ENCODE data around the gene PPL.

Gene PPL

DNA sequence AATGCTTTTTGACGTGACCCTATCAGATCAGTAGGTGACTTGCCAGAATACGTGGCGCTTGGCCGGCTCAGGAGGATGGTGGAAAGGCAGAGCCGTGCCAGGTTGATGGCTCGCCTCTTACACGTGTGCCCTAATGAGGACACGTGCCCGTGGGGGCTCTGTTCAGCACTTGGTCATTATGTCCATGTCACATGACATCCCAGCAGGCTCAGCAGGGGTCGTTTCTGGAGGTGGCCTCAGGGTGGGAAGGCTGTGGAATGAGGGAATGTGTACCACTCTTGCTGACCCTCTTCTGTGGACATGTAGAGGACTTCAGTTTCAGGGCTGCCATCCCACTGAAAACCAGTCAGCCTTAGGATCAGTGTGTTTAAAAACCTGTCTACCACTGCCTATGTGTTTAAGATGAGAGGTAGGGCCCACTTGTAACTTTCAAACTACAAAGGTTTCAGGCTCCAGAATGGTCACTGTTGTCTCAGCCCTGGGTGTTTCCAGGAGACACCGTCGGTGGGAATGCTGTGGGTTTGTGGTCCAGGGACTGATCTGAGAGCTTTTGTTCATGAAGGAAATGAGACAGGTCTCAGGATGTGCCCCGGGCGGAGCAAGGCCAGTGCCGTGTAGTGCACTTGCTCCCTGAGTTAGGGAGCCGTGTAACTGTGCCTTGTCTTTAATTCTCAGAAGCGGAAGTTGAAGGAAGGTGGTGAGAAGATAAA, 77.6 kb downstream of the PPL start:
- DNase-seq = no peak

DNA sequence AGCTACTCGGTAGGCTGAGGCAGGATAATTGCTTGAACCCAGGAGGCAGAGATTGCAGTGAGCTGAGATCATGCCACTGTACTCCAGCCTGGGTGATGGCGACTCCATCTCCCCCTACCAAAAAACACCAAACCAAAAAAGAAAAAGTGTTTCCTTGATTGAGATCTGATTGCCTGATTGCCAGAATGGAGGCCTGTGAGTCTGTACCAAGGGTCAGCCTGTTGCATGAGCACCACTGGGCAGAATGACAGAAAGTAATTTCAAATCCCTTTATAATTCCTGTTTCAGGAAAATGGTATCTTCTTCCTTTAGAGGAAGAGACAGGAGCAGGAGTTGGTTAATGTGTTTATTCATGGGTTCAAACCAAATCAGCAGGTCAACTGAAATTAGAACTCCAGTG, 81.1 kb downstream of the PPL start:
- no peak for DNase-seq

DNA sequence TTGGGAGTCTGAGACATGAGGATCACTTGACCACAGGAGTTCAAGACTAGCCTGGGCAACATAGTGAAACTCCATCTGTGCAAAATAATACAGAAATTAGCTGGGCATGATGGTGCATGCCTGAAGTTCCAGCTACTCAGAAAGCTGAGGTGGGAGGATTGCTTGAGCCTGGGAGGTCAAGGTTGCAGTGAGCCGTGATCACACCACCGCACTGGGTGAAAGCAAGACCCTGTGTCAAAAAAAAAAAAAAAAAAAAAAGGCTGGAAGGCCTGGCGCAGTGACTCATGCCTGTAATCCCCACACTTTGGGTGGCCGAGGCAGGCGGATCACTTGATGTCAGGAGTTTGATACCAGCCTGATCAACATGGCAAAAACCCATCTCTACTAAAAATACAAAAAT, 81.6 kb downstream of the PPL start:
- no peak for DNase-seq

DNA sequence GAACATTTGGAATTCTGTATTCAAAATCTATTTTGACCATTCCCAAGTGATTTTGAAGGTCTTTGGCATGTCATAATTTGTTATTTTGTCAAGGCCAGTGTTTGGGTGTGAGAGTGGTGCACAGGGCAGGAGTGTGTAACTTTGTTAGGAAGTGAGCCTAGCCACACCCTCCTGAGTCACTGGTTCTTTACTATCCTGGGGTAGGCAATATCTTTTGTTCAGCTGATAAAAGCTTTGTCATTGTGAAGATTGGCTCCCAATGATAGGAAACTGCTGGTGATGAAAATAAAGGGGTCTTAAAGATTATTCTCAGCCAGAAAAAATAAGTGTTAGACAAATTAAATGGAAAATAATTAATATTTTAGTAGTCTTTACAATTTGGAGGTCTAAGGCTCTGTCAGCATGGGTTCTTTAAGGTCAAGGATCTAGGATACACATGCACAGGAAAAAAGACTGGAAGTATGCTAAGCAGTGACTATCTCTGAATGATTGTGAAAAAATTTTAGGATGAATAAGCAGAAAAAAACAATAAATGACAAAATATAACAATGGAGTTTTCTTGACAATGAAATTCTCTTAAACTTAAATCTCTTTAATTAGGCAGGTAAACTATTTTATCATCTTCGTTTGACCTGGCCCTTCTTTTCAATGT, 84.6 kb downstream of the PPL start:
- DNase-seq = no peak

DNA sequence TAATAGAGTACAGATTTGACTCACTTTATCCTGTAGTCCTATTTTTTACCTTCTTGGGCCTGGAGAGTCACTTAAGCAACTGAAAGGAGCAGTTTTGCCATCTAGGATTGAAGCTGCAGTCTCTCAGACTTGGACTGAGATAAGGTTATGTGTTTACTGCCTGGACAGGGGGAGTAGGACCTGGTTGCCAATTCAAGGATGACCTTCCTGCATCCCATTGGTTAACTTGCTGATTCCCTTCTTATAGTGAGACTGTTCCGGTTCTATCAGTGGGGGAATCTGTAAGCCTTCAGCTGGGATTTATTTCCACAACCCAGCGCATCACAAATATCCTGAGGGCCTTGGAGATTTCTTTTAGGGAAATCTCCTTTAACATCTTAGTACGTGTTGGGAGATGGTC, 86.7 kb downstream of the PPL start:
- no peak for DNase-seq

DNA sequence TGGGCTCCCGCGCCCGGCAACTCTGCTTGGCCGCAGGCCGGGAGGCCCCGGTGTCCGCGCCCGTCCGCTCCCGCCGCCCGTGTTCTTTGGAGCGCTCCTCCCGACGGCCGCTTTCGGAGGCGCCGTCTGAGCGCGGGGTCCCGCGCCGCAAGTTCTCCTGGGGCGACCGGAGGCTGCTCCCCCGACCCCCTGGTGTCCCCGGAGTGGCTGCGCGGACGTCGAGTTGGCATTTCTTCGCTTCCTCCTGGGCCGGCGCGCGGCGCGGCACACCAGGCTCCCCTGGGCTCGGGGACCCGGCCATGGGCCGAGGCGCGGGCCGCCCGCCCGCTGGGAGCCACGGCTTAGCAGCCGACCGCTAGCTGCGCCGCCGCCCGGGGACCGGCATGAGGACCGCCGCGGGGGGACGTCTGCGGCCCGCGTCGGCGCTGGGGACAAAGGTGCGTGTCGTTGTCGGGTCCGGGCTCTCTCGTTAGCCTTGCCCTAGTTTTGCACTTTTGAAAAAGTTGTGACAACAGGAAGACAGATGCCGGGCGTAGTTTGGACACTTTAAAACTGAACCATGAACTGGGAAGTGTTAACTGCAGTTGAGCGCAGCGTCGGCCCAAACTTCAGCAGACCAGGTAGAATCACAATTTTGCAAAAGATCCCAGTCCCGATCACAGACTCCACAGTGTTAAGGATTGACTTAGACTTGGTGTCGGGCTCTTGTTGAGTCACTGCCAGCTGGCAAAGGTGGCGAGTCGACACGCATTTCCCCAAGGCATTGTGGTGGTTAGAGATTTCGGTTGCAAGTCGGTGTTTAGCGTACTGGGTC, 89.0 kb downstream of the PPL start:
- DNase-seq = peak in 1 of 2 experiments; percentile 30

DNA sequence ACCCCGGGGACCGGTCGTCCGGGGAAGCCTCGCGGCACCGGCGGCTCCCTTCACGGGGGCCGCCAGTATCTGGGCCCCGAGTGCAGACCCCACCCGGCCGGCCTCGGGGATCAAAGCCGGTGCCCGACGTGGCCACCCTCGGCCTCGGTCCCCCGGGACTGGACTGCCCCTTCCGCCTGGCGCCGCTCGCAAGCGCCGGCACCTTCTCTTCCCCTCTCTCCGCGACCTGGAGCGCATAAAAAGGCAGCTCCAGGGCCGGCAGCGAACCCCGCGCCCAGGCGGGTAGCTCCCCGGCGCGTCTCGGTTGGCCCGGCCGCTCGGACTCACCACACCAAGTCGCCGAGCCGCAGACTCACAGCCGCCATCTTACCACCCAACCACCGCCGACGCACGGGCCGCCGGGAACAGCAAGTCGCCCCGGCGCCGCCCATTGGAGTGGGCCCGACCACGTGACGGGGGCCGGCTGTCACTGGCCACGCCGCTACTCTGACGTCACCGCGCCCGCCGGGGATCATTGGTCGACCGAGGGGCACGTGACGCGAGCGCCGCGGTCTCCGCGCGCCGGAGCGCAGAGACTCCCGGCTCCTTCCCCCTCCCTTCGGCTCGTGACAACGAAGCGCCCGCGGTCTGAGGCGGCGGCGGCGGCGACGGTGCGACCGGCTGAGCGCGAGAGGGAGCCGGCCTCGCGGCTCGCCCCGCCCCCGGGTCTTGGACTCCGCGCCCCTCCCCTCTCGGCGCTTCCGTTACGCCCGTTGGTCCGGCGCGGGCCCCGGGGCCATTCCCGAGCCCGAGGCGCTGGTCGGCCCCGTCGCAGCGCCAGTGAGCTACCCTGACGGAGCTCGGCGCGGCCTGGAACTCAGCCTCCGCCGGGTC, 89.8 kb downstream of the PPL start, which contains the start of the genes GLYR1 and UBN1:
Gene GLYR1, minus strand, starts transcription at position 388 of the 873 bp plus-strand sequence. Its CDS starts 23 bp downstream, at position 365.
Gene UBN1, plus strand, starts transcription at position 581 of the 873 bp plus-strand sequence. CDS start 5,437 bp downstream, outside the sequence.
- peak; percentile 95 to 97 for DNase-seq

DNA sequence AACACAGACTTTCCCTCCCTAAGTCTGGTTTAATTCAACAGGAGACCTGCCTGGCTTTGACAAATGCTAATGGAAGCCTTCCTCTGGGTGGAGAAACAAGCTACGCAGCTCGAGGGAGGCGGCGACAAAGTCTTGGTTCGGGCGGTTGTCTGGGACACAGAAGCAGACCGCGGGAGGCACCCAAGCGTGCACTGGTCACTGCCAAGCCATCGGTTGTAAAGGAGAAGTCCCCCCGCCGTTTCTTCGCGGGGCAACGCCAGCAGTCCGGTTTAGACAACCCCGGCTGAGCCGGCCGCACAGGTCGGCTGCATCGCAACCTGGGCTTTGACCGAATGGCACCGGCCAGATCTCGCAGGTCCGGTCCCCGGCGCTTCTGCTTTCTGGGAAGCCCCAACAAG, 90.4 kb downstream of the PPL start:
- DNase-seq = no peak

DNA sequence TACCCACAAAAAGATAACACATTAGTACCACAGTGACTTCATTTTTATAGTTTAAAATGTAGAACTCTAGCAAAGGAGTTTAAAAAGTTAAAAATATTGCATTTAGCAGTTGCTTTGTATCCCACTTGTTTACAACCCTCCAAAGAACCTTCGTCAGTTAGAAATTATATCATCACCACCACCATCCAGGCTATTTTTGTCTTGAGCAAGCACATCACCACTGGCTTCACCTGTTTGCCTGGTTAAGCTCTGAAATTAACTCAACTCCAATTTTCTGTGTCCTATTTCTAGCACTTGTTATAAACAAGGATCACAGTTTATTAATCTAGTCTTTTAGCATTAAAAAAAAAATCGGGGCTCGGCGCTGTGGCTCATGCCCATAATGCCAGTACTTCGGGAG, 96.0 kb downstream of the PPL start:
- DNase-seq = no peak

DNA sequence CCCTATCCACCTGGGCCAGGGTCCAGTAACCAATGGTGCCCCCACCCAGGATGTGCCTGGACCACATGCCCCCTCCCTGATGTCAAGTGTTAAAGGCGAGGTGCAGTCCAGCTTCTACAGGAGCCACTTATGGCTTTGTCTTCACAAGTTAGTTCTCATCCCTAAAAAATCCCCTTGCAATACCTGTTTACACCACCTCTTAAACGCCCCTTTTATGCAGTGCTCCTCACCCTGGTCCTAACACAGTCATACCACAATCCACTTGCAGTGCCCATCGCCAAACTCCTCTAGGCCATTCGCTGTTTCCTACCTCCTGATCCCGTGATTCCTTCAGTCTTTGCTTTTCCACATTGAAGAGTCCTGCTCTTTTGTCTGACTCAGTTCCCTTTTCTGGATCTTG, 97.0 kb downstream of the PPL start:
- DNase-seq = no peak

DNA sequence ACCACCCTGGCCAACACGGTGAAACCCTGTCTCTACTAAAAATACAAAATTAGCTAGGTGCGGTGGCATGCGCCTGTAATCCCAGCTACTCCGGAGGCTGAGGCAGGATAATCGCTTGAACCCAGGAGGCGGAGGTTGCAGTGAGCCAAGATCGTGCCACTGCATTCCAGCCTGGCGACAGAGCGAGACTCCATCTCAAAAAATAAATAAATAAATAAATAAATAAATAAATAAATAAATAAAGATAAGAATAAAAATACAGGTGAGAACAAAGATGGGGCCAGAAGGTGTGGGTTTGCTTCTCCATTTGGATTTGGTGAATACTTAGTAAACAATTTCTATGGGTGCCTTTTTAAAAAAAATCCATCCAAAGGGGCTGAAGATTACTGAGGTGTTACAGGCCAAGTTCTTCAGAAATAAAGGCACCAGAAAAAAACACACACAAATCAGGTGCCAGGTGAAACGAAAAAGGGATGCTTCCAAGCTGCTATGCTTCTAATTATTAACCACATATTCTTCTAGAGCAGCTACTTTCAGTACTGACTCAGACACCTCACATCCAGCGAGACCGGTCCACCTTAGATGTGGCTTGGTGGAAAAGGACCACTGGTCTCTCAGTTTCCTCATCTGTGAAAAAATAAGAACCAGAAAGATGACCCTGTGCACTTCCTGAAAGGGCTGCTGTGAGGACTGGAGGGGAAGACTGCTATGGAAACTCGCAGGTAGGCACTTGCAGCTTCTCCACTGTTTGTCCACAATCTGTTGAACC, 99.0 kb downstream of the PPL start:
- DNase-seq = no peak

DNA sequence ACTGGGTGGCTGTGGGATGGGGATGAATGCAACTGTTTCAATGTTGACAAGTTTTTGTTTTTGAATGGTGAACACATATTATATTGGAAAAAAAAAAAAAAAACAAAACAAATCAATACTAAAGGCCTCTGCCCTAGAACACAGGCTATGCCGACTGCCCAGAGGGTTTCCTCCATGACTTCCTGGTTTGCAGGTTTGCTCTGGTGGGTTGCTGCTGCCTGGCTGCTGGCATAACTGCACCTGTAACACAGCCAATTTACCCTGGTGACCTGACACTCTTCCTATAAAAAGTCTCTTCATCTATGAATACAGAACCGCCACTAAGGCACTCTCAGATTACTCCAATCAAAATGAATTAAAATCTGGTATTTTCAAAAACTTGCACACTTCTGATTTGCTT, 100.2 kb downstream of the PPL start:
- no peak for DNase-seq

DNA sequence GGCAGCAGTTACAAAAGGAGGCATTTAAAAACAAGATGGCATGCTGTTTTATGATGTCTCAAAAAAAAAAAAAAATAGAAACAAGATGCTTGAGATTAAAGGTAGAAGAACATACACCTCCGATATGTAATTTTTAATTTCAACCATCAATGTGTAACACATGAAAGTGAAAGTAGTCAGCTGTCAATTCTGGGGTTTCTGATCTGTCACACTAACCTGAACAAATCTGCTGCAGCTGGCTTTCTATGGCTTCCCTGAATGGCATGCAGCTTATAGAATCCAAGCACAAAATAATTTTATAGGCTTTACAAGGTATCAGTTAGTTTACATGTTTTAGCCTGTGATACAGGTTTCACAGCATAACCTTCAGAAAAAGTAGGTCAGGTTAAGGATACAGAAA, 103.4 kb downstream of the PPL start:
- DNase-seq = no peak

DNA sequence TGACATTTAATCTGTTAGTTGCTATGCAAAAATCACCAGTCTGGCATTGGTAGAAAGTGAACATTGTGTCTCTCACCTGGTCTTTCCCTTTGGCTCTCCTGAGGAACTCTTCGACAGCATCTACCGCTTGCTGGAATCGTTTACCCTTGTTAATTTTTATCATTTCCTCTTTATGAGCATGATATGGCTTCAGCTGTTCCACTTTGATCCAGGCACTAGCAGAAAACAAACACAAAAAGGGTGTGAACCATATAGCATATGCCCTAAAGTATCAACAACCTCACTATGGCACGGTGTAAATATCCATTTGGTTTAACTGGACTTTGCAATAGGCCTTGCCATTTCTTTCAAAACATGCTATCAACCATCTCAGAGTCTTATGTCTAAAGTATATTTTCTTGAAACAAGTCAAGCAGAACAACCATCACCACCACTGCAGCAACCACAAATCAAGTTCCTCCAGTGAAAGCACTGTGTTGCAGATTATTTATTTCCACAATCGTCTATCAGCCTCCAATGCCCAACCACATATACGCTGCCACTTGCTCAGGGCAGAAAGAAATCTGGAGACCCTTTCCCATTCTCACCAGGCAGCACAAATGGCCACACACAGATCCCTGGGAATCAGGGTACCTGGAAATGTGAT, 104.1 kb downstream of the PPL start:
- no peak for DNase-seq

Measured in NCI-H524 (cell line).